AG09309 (cell line): ENCODE measurements around the gene MFAP4.

Experiments
- DNase-seq: peaks from one replicate; pipeline ENCODE4 v3.0.0-alpha.2; 2010; ENCODE audit warnings: low read depth
- H3K4me3 ChIP-seq: 2 replicates; pipeline ENCODE4 v1.5.1; 2011; ENCODE audit warnings: mild to moderate bottlenecking, low read depth, low read length, moderate library complexity; ENCODE audit not compliant: control insufficient read depth
- TF ChIP-seq, protein P1 (sequence below): IDR thresholded peaks from 2 replicates; pipeline ENCODE4 v1.5.1; 2011; ENCODE audit warnings: mild to moderate bottlenecking, low read depth, low read length, inconsistent platforms; ENCODE audit not compliant: insufficient read depth, control insufficient read depth; ENCODE audit errors: missing control alignments

MFAP4 gene

DNA sequence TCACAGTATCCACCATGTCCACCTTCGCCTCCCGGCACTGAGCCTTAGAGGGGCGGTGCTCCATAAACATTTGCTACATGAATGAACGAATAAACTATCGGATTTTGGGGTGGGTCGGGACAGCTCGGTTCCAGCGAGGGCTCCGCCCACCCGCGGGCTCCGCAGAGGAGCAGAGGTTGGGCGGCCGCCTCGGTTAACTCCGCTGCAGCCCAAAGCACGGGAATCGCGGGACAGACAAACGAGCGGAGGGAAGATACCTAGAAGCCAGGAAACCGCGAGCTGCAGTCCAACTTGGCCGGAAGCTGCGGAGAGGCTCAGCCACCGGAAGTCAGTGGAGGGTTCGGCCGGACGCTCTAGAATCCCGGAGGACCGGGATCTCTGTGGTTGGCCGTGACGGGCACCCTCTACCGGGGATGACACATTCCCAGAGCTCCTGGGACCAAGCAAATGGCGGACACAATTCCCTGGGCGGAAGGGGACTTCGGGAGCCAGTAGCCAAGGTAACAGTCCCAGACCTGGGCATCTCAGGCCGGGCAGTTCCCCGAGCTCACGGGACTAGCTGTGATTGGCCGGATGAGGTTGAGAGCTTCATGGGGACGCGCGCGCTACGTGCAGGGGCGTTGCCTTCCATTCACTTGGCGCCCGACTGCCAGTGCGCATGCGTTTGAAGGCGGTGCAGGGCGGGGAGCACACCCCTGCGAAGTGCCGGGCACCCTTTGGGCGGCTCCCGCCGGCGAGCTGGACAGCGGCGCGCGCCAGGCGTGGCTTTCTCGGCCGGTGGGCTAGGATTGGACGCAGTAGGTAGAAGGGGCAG lies 9.2 kb downstream of the MFAP4 start:
- peak overlapping the region; percentile 83 for H3K4me3 ChIP-seq
- peak; percentile 97 for DNase-seq
- TF ChIP-seq, protein P1, sequence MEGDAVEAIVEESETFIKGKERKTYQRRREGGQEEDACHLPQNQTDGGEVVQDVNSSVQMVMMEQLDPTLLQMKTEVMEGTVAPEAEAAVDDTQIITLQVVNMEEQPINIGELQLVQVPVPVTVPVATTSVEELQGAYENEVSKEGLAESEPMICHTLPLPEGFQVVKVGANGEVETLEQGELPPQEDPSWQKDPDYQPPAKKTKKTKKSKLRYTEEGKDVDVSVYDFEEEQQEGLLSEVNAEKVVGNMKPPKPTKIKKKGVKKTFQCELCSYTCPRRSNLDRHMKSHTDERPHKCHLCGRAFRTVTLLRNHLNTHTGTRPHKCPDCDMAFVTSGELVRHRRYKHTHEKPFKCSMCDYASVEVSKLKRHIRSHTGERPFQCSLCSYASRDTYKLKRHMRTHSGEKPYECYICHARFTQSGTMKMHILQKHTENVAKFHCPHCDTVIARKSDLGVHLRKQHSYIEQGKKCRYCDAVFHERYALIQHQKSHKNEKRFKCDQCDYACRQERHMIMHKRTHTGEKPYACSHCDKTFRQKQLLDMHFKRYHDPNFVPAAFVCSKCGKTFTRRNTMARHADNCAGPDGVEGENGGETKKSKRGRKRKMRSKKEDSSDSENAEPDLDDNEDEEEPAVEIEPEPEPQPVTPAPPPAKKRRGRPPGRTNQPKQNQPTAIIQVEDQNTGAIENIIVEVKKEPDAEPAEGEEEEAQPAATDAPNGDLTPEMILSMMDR, result no peak

DNA sequence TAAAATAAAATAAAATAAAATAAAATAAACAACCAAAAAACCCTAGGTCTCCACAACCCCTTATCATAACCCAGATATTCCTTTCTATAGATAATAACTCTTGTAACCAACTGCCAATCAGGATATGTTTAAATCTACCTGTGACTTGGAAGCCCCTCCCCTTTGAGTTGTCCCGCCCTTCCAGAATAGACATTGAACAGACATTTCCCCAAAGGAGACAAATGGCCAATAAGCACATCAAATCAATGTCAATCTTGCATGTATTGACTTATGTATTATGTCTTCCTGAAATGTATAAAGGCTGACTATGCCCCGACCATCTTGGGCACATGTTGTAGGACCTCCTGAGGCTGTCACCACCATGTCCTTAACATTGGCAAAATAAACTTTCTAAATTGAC lies 10.2 kb downstream of the MFAP4 start:
- H3K4me3 ChIP-seq, result peak overlapping the region; percentile 74
- DNase-seq, result no peak
- TF ChIP-seq, protein P1, result no peak

DNA sequence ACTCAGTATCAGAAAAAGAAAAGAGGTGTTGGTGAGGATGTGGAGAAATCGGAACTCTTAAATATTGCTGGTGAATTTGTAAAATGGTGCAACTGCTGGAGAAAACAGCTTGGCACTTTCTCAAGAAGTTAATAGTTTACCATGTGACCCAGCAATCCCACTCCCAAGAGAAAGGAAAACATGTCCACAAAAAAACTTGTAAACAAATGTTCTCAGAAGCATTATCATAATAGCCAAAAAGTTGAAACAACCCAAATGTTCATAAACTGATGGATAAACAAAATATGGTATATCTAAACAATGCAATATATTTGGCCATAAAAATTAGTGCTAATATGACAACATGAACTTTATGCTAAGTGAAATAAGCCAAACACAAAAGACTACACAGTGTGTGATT lies 11.3 kb downstream of the MFAP4 start:
- no peak overlapping the region for H3K4me3 ChIP-seq
- TF ChIP-seq, protein P1, result no peak

GRCh38 chr17:19374136-19374535 lies 12.9 kb downstream of the MFAP4 start:
- TF ChIP-seq, protein P1, result no peak
- no peak overlapping the region for H3K4me3 ChIP-seq
- DNase-seq, result no peak

More for the DNA sequence above, 11.3 kb downstream of the MFAP4 start:
- no peak for DNase-seq

DNA sequence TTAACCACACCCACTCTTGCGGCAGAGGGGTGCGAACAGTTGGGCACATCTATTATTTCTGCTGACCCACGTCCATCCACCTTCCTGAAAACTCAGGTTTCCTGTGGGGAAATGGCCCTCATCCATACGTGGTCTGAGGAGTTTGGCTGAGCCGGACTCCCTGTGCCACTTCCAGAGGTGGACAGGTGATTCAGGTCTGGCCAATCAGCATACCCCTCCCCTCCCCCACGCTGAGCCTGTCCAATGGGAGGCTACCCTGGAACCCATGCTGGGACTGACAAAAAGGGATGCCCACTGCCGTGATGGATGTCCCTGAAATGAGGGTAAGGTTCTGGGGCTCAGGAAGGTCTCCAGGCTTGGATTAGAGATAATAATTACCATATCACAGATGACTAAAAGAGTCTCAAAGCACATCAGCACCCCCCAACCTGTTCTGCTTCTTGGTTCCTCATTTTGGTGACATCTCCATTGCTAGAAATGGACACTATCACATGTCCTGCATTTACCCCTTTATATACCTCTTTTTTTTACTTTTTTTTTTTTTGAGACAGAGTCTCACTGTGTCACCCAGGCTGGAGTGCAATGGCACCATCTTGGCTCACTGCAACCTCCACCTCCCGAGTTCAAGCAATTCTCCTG lies 14.0 kb downstream of the MFAP4 start:
- no peak for DNase-seq
- TF ChIP-seq, protein P1, result no peak
- no peak overlapping the region for H3K4me3 ChIP-seq

GRCh38 chr17:19372439-19372838 lies 14.6 kb downstream of the MFAP4 start:
- no peak overlapping the region for H3K4me3 ChIP-seq
- TF ChIP-seq, protein P1, result no peak
- no peak for DNase-seq
